NCI-H146 treated with DMSO at 0.1 percent for 48 hours (cell line): ENCODE results near the gene DLD.
"Not testable (repeated sequence)": the region's sequence is repeated elsewhere in the genome, so short reads cannot be mapped to it uniquely, and the experiment has no call there.

Experiments
- DNase-seq: peaks from one replicate; lab custom pipeline; 2025; ENCODE audit not compliant: unreplicated experiment; lab: John Stamatoyannopoulos, UW

The DLD gene, protein sequence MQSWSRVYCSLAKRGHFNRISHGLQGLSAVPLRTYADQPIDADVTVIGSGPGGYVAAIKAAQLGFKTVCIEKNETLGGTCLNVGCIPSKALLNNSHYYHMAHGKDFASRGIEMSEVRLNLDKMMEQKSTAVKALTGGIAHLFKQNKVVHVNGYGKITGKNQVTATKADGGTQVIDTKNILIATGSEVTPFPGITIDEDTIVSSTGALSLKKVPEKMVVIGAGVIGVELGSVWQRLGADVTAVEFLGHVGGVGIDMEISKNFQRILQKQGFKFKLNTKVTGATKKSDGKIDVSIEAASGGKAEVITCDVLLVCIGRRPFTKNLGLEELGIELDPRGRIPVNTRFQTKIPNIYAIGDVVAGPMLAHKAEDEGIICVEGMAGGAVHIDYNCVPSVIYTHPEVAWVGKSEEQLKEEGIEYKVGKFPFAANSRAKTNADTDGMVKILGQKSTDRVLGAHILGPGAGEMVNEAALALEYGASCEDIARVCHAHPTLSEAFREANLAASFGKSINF

DNA sequence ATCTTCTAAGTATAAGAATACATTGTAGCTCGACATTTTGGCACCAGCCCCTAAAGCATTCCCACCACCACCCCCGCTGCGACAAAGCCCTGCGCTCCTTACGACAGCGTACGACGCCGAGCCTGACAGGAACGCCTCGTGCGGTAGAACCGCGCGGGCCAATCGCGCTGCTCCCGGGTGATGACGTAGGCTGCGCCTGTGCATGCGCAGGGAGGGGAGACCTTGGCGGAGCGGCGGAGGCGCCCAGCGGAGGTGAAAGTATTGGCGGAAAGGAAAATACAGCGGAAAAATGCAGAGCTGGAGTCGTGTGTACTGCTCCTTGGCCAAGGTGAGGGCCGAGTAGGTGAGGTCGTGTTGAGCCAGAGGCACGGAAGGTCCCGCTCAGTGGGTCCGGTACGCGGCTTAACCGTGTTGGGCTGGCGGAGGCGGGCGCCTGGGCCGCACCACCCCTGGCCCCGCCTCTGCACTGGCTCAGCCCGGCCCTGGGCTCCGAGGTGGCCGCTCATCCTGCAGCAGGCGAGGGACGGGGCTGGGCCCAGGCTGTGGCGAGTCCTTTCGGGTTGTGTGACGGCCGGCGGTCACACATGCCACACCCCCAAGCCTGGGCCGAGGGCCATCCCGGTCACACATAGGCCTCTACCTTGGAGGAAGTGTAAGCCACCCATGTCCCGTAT, at the start of gene DLD:
Gene DLD (plus strand): TSS at position 222 of the 674 bp plus-strand sequence. CDS start 68 bp downstream, at position 290.
- DNase-seq: peak; percentile 79

- DNase-seq: no peak
Measured at GRCh38 chr7:107842213-107842612, 48.8 kb upstream of the DLD start.

GRCh38 chr7:107843184-107843583, 47.8 kb upstream of the DLD start:
- no peak for DNase-seq

DNA sequence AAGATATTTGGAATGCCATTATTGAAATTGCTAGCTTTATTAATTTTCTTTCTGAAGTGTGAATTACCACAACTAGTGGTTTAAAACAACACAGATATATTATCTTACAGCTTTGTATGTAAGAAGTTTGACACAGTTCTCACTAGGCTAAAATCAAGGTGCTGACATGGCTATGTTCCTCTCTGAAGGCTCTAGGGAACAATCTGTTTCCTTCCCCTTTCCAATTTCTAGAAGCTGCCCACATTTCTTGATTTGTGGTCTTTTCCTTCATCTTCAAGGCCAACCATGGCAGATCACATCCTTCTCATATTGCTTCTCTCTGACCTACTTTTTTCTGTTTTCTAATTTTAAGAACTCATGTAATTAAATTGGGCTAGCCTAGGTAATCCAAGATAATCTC, 44.7 kb upstream of the DLD start:
- no peak for DNase-seq

GRCh38 chr7:107847168-107847835, 43.7 kb upstream of the DLD start:
- no peak for DNase-seq

- DNase-seq: not testable (repeated sequence)
Measured at GRCh38 chr7:107847836-107848175, 43.2 kb upstream of the DLD start.

DNA sequence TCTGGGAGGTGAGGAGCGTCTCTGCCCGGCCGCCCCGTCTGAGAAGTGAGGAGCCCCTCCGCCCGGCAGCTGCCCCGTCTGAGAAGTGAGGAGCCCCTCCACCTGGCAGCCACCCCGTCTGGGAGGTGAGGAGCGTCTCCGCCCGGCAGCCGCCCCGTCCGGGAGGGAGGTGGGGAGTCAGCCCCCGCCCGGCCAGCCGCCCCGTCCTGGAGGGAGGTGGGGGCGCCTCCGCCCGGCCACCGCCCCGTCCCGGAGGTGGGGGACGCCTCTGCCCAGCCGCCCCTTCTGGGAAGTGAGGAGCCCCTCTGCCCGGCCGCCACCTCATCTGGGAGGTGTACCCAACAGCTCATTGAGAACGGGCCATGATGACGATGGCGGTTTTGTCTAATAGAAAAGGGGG, 42.8 kb upstream of the DLD start:
- DNase-seq: not testable (repeated sequence)

DNA sequence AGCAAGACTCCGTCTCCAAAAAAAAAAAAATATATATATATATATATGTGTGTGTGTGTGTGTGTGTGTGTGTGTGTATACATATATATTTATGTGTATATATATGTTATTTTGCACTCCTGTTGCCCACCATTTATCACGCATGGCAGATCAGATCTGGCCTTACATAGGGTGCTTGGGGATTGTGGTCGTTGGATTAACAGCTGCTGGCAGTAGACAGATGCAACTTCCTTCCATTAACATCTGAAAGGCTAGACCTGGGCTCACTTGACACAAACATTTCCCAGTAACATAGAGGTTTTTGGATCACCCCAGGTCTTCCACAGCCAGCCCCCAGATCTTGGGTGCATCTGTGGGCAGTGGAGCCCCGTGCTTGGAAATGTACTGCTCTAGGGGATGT, 40.8 kb upstream of the DLD start:
- no peak for DNase-seq

DNA sequence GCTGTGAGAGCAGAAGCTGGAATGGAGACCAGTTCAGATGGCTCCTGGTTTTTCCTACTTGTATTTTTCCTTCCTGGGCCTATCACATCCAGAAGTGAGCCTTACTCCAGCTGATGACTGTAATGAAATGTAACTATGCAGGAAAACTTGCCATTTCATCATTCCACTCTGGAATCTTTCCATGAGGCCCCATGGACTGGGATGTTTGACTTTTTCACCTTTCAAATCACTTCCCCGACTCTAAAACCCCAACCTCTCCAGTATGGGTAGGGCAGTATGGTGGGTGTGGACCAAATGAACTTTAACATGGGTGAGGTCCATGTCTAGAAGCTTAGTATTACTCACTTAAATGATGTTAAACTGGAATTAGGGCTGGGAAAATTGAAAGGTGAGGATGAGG, 40.3 kb upstream of the DLD start:
- no peak for DNase-seq

GRCh38 chr7:107854454-107854853, 36.5 kb upstream of the DLD start:
- DNase-seq: no peak

DNA sequence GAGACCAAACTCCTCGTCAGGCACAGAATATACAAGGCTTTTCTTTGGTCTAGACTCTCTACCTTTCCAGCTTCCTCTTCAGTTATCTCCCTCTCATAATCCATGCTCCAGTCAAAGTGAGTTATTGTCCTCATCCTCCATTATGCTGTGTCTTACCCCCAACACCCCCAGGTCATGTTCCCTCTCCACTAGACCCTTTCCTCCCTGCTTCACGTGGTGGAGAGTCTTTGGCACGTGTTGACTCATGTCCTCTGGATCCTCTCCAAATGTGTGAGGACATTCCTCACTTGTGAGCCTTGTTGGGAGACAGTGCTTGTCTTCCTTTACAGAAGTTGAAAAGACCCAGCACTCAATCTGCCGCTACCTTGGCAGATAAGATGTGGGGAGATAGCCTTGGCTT, 36.0 kb upstream of the DLD start:
- no peak for DNase-seq

GRCh38 chr7:107856806-107857540, 34.0 kb upstream of the DLD start:
- DNase-seq: no peak

GRCh38 chr7:107857541-107857912, 33.5 kb upstream of the DLD start:
- DNase-seq: no peak

- DNase-seq: no peak
Measured at GRCh38 chr7:107858280-107858679, 32.7 kb upstream of the DLD start.

DNA sequence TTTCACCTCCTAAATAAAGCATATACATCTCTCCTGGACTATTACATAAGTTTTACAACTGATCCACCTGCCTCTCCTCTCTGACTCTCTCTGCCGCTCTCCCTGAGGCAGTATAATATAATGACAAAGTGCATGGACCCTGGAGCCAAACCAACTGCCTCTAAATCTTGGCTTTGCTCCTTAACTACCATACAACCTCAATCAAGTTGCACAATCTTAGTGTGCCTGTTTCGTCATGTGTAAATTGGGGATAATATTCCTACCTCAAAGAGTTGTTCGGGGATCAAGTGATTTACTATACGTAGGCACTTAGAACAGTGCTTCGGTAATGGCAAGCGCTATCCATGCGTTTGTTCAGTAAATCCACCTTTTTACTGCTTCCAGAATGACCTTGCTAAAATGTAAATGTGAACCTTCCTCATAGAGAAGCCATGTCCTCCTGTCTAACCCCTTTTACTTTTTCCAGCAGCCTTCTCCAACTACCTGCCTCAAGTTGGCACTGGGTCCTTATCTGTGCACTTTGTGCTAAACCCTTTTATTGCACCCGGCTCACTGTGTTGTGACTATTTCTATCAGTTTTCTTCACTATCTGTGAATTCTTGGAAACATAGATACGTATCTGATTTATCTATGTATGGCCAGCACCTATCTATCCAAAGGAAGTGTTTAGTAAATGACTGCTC, 30.6 kb upstream of the DLD start:
- no peak for DNase-seq

DNA sequence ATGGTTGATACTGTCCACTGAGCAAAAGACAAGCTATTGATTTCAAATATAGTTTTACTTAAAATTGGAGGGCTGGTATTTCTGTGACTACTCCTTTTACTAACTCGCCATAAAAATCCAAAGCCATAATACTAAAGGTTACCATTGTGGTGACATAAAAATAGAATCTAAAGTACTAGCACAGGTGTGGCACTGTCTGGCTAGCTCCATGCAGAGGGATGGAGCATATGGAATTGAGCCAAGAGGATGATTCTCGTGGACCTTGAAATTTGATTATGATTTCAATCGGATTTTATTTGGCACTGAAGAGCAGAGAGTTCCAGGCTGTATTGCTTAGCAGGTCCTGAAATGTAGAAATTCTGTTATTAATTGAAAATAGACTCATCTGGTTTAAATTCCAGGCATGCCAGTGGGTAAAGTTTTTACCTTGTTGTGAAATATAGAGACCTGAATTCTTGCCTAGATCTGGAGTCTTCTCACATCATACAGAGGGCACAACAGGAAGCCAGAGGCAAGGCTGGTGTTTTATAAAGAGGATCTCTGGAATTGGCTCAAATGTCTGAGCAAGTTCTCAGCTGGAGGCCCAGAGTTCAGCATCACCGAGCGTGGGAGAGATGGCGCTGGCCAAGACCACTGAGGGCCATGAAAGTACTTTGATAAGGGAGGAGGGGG, 29.9 kb upstream of the DLD start:
- DNase-seq: no peak

DNA sequence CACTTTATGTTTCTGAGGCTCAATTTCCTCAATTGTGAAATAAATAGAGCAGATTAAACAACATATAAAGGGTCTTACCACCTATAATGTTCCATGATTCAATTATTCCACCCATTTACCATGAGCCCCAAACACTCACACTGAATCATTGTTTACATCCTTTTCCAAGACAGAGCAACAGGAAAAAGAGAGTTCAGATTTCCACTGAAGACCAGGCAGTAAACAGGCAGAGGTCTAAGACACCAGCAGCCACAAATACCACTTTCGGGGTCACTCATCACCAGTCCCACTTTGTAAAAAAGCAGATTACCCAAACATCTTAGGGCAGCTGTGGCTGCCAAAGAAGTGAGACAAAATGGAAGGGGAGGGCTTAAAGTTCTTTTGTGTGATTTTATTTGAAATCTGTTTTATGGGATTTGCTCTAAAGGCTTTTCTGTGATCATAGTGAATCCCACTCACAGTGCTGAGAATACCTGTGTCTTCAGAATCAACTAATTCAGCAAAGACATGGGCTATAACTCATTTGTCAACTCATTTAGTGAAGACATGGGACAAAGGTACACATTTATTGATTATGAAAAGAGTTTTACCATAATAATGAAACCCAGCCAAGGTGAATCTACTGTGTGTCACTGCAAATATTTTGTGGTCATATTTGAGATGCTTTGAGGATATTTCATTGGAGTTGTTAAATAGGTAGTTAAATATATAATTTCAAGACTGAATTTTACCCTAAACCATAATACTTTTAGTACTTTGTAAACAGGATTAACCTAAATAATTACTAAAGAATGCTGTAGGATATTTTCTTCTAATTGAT, 24.8 kb upstream of the DLD start:
- DNase-seq: no peak

DNA sequence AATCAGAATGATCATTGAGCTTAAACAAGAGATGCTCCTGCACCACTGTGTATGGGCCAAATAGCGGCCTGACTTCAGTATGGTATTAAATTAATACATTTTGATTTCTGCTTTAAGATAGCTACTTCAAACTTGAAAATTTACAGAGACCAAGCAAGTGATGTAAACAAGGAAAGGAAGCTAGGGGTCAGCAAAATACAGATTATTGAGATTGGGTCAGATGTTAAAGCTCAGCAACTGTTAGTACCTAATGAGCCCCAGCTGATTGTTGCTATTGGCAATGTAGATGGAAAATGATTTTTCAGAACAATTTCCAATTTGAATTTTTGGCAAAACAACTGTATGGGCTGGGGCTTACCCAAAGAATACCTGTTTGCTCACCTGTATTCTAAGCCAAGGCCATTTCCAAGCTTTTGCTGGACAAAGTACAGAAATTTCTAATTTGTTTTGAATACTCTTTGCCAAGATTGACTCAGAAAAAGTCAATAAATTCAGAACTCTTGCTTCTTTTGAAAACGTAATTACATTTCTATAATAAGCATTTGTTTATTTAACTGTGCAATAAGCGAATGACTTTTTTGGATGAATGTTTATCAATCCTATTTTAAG, 23.0 kb upstream of the DLD start:
- no peak for DNase-seq

DNA sequence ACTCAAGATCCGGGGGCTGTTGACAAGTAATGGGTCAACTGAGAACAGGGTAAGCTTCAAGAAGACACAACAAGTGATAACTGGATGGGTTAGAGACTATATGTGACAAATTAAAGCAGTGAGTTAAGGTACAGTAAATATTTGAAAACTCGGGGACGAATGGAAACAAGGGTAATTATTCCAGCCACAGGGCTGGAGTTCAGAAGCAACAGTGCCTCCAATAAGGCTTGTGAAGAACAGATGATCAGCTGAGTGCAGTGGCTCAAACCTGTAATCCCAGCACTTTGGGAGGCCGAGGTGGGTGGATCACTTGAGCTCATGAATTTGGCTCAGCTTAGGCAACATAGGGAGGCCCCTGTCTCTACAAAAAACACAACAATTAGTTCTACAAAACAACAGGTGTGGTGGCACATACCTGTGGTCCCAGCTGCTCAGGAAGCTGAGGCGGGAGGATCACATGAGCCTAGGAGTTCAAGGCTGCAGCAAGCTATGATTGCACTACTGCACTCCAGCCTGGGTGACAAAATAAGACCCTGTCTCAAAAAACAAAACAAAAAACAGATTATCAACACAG, 20.5 kb upstream of the DLD start:
- no peak for DNase-seq
